Erythroblast (primary cell): ENCODE data around the gene AUTS2.

ENCODE experiments used
- GATA1 ChIP-seq: IDR thresholded peaks from 2 replicates; pipeline ENCODE4 v1.6.1; 2011; ENCODE audit warnings: low read depth, mild to moderate bottlenecking, control low read depth, low read length, moderate library complexity
- POLR2A ChIP-seq: IDR thresholded peaks from 2 replicates; pipeline ENCODE4 v1.6.1; 2011; ENCODE audit warnings: mild to moderate bottlenecking, low read length

DNA sequence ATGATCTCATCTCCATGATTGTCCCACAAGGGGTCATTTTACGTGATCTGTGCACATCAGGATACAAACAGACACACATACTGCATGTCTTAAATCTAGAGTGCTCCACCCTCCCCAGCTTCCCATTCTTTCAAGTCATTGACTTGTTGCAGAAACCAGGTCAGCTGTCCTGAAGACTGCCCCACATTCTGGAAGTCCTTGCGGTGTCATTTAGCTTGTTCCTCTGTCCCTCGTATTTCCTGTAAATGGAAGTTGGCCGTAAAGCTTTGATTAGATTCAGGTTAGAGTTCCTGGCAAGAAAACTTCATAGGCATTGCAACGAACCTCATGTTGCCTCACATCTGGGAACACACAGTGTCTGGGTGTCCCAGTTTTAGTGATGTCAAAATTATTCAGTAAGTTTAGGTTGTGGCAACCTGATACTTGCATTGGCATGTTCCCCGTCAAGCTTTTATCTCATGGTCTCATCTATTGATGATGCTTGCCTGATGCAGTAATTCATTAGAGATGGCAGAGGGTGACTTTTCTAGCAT lies 1116.3 kb downstream of the AUTS2 start:
- TF ChIP-seq POLR2A (no peak), GATA1 (no peak)
